A549 (cell line): Measurements from ENCODE around the gene UBASH3B. TPM values are rescaled to one million over a fixed set of nuclear protein-coding genes. Genes with fewer than 3 reads are reported as not detected.

Experiments
- ATAC-seq, 2 experiments: fragments of 200-7000 bp in 1 of 2; fragments of >200 bp in 1 of 2; cut with Nextera tagmentation in 1 of 2; cut with Tn5 transposase in 1 of 2; 3 replicates each; pipeline versions ENCODE4 v1.8.0 to v1.9.1; 2018 to 2020; ENCODE audit warnings: mild to moderate bottlenecking in 1 of 2, moderate library complexity in 1 of 2
- CTCF ChIA-PET: fragments of 300-600 bp; sonication (Branson Sonifier 250); formaldehyde crosslinking; extraction: SDS; loops from one replicate; lab custom pipeline; 2021; ENCODE audit warnings: antibody characterized with exemption, inconsistent platforms; lab: Yijun Ruan, JAX
- POLR2A ChIA-PET: fragments of 350-600 bp; formaldehyde crosslinking; extraction: SDS; loops from one replicate; lab custom pipeline; 2021; ENCODE audit warnings: antibody characterized with exemption, inconsistent platforms; lab: Yijun Ruan, JAX
- DNase-seq, 2 experiments: peaks; one replicate each; pipeline versions ENCODE4 v3.0.0 to v3.0.0-alpha.2; 2011 to 2016; ENCODE audit warnings: low read depth in 1 of 2, low spot score in 1 of 2
- FAIRE-seq: peaks from 2 replicates; lab custom pipeline; 2011; peaks lifted over from hg19 to GRCh38; lab: Jason Lieb, UNC
- H3K27ac ChIP-seq, 2 experiments: fragments of >200 bp; sonication (Bioruptor Twin); formaldehyde crosslinking; 3 replicates each; pipeline ENCODE4 v1.5.1; 2016 to 2017
- H3K4me1 ChIP-seq: fragments of >200 bp; sonication (Bioruptor Twin); formaldehyde crosslinking; 3 replicates; pipeline ENCODE4 v1.6.1; 2016
- H3K4me2 ChIP-seq: fragments of >200 bp; sonication (Bioruptor Twin); formaldehyde crosslinking; 3 replicates; pipeline ENCODE4 v1.6.1; 2016
- H3K4me3 ChIP-seq: fragments of >200 bp; sonication (Bioruptor Twin); formaldehyde crosslinking; 3 replicates; pipeline ENCODE4 v1.5.1; 2016
- H3K9me3 ChIP-seq: fragments of >200 bp; sonication (Bioruptor Twin); formaldehyde crosslinking; 3 replicates; pipeline ENCODE4 v1.6.1; 2016
- BHLHE40 ChIP-seq: IDR thresholded peaks from 2 replicates; pipeline ENCODE4 v1.6.1; 2012; ENCODE audit warnings: low read depth, low read length, inconsistent platforms
- CBX2 ChIP-seq: fragments of 200-600 bp; sonication (generic); IDR thresholded peaks from 2 replicates; pipeline ENCODE4 v1.6.1; 2016; ENCODE audit warnings: low read depth, mild to moderate bottlenecking, borderline replicate concordance
- CEBPB ChIP-seq, 2 experiments: fragments of >200 bp in 1 of 2; sonication (Bioruptor Twin) in 1 of 2; formaldehyde crosslinking in 1 of 2; IDR thresholded peaks; 2 replicates each; pipeline ENCODE4 v1.6.1; 2012 to 2016
- EP300 ChIP-seq, 2 experiments: fragments of >200 bp; sonication (Bioruptor Twin); formaldehyde crosslinking; IDR thresholded peaks; 2 replicates in 1 of 2; 3 replicates in 1 of 2; pipeline ENCODE4 v1.6.1; 2016 to 2017
- HDAC2 ChIP-seq: fragments of 200-600 bp; sonication (generic); IDR thresholded peaks from 2 replicates; pipeline ENCODE4 v1.6.1; 2016
- HEYL ChIP-seq: fragments of 250-450 bp; sonication (Bioruptor Pico); IDR thresholded peaks from 2 replicates; pipeline ENCODE4 v1.8.0; 2021; ENCODE audit warnings: mild to moderate bottlenecking, moderate library complexity
- HOXA7 ChIP-seq: fragments of 250-450 bp; sonication (Bioruptor Pico); IDR thresholded peaks from 2 replicates; pipeline ENCODE4 v1.5.0; 2020; ENCODE audit warnings: mild to moderate bottlenecking, moderate library complexity
- HOXB13 ChIP-seq: fragments of 250-450 bp; sonication (Bioruptor Pico); IDR thresholded peaks from 2 replicates; pipeline ENCODE4 v1.5.0; 2020; ENCODE audit warnings: low read depth, mild to moderate bottlenecking, moderate library complexity
- HOXB5 ChIP-seq: fragments of 250-450 bp; sonication (Bioruptor Pico); IDR thresholded peaks from 2 replicates; pipeline ENCODE4 v1.5.0; 2020; ENCODE audit warnings: mild to moderate bottlenecking, moderate library complexity
- KDM1A ChIP-seq: fragments of 200-600 bp; sonication (generic); IDR thresholded peaks from 2 replicates; pipeline ENCODE4 v1.6.1; 2016; ENCODE audit warnings: low read depth, mild to moderate bottlenecking
- KDM5A ChIP-seq: fragments of 200-600 bp; sonication (generic); IDR thresholded peaks from 2 replicates; pipeline ENCODE4 v1.6.1; 2016; ENCODE audit warnings: antibody characterized with exemption, mild to moderate bottlenecking
- MAZ ChIP-seq: fragments of 150-350 bp; IDR thresholded peaks from 2 replicates; pipeline ENCODE4 v1.6.1; 2014; ENCODE audit warnings: antibody characterized with exemption, low read depth, low read length, borderline replicate concordance
- POLR2A ChIP-seq: IDR thresholded peaks from 2 replicates; pipeline ENCODE4 v1.6.1; 2012; ENCODE audit warnings: mild to moderate bottlenecking, low read length
- POLR2AphosphoS2 ChIP-seq: conservative IDR thresholded peaks from 2 replicates; pipeline ENCODE4 v1.6.1; 2012; ENCODE audit warnings: low read length, improper control_type of control experiment, inconsistent platforms
- RAD21 ChIP-seq, 2 experiments: fragments of >200 bp in 1 of 2; sonication (Bioruptor Twin) in 1 of 2; formaldehyde crosslinking in 1 of 2; IDR thresholded peaks in 1 of 2; conservative IDR thresholded peaks in 1 of 2; 2 replicates in 1 of 2; 3 replicates in 1 of 2; pipeline ENCODE4 v1.6.1; 2012 to 2018; ENCODE audit warnings: inconsistent platforms in 1 of 2
- RARB ChIP-seq: fragments of 250-450 bp; sonication (Bioruptor Pico); IDR thresholded peaks from 2 replicates; pipeline ENCODE4 v1.8.0; 2021; ENCODE audit warnings: mild to moderate bottlenecking, moderate library complexity
- RCOR1 ChIP-seq: fragments of 150-350 bp; IDR thresholded peaks from 2 replicates; pipeline ENCODE4 v1.6.1; 2014; ENCODE audit warnings: antibody characterized with exemption, low read length, low read depth
- RFX5 ChIP-seq: fragments of 450-650 bp; IDR thresholded peaks from 2 replicates; pipeline ENCODE4 v1.7.1; 2014; ENCODE audit warnings: antibody characterized with exemption, mild to moderate bottlenecking, moderate library complexity
- SMC3 ChIP-seq: fragments of >200 bp; sonication (Bioruptor Twin); formaldehyde crosslinking; IDR thresholded peaks from 3 replicates; pipeline ENCODE4 v1.6.1; 2018; ENCODE audit warnings: inconsistent platforms
- TFCP2L1 ChIP-seq: fragments of 250-450 bp; sonication (Bioruptor Pico); IDR thresholded peaks from 2 replicates; pipeline ENCODE4 v1.5.0; 2021; ENCODE audit warnings: mild to moderate bottlenecking
- TP53 ChIP-seq: fragments of 250-450 bp; sonication (Bioruptor Pico); IDR thresholded peaks from 2 replicates; pipeline ENCODE4 v1.5.0; 2021; ENCODE audit warnings: mild to moderate bottlenecking, moderate library complexity
- ZNF302 ChIP-seq: fragments of 250-450 bp; sonication (Bioruptor Pico); IDR thresholded peaks from 2 replicates; pipeline ENCODE4 v1.9.0; 2021; ENCODE audit warnings: inconsistent platforms, mild to moderate bottlenecking, moderate library complexity
- WGBS: methylation state at CpG from one replicate; pipeline ENCODE4 v1.1.6; 2017; ENCODE audit errors: missing lambda C conversion rate; 5-methylcytosine and 5-hydroxymethylcytosine counted together
- polyA plus RNA-seq, 4 experiments: library from polyadenylated mRNA; depleted of rRNA in 3 of 4; stranded (reverse); fragments of >200 nt; fragmentation: RNase III in 1 of 4; extraction: RNeasy Plus Mini Kit Qiagen cat#74134 plus additional on column Dnase treatment in 1 of 4; gene quantifications; 2 replicates in 3 of 4; 3 replicates in 1 of 4; pipeline ENCODE4 v1.2.3, GENCODE V29; 2011 to 2017
- TF ChIP-seq, protein P1 (sequence below): fragments of 200-600 bp; sonication (generic); IDR thresholded peaks from 2 replicates; pipeline ENCODE4 v1.6.1; 2016; ENCODE audit warnings: antibody characterized with exemption, mild to moderate bottlenecking, moderate library complexity
- TF ChIP-seq, protein P2 (sequence below): fragments of >200 bp; sonication (Bioruptor Twin); formaldehyde crosslinking; IDR thresholded peaks from 3 replicates; pipeline ENCODE4 v1.6.1; 2016
- TF ChIP-seq, protein P3 (sequence below): fragments of 250-450 bp; sonication (Bioruptor Pico); IDR thresholded peaks from 2 replicates; pipeline ENCODE4 v1.5.0; 2021; ENCODE audit warnings: mild to moderate bottlenecking, moderate library complexity, borderline replicate concordance
- TF ChIP-seq, protein P4 (sequence below): fragments of 150-350 bp; IDR thresholded peaks from 2 replicates; pipeline ENCODE4 v1.6.1; 2014; ENCODE audit warnings: low read depth, mild to moderate bottlenecking, low read length
- TF ChIP-seq, protein P5 (sequence below): fragments of >200 bp; sonication (Bioruptor Twin); formaldehyde crosslinking; IDR thresholded peaks from 2 replicates; pipeline ENCODE4 v1.6.1; 2016

UBASH3B gene
- polyA plus RNA-seq, 2 of the 4 experiments (the other 2 are of a cell fraction), result 33.4 to 43.0 TPM

DNA sequence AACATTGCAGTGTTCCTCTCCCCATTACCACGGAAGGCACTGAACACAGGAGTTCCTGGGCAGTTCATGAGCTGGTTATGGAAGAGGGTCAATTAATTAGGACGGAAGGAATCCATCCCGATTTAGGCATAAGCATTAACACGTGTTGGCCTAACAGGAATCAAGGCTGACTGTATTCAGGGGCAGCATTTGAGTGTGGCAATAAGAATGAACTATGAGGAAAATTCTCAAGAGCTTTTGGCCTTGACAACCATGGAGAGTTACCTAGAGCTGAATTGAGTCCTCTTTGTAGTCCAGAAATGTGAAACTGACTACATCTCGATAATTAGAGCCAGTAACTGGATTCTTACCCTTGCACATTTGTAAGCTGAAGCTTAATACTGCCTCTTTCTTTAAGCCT is 100.4 kb downstream of the UBASH3B start:
- Histone ChIP-seq H3K4me1 (peaks cover 17% of the 10 kb centered on the region; the same call in 1 of the 3 replicates), H3K9me3 (no peaks in the 10 kb centered on the region), H3K4me3 (no peak overlapping the region), H3K27ac (no peak overlapping the region), H3K4me2 (no peak overlapping the region)
- FAIRE-seq (no peak), ATAC-seq (no peak), DNase-seq (no peak)
- POLR2A ChIA-PET, result no interaction called here
- CTCF ChIA-PET, result interaction anchor here (1.0 to 3.6 kb wide), 11 partner anchors 10 to 176 kb away, joined by 3 to 16 read pairs (median 6); no protein-coding TSS in a partner anchor
- TF ChIP-seq KDM5A, result no peak
- TF ChIP-seq POLR2AphosphoS2, result no peak
- TF ChIP-seq, protein P1, sequence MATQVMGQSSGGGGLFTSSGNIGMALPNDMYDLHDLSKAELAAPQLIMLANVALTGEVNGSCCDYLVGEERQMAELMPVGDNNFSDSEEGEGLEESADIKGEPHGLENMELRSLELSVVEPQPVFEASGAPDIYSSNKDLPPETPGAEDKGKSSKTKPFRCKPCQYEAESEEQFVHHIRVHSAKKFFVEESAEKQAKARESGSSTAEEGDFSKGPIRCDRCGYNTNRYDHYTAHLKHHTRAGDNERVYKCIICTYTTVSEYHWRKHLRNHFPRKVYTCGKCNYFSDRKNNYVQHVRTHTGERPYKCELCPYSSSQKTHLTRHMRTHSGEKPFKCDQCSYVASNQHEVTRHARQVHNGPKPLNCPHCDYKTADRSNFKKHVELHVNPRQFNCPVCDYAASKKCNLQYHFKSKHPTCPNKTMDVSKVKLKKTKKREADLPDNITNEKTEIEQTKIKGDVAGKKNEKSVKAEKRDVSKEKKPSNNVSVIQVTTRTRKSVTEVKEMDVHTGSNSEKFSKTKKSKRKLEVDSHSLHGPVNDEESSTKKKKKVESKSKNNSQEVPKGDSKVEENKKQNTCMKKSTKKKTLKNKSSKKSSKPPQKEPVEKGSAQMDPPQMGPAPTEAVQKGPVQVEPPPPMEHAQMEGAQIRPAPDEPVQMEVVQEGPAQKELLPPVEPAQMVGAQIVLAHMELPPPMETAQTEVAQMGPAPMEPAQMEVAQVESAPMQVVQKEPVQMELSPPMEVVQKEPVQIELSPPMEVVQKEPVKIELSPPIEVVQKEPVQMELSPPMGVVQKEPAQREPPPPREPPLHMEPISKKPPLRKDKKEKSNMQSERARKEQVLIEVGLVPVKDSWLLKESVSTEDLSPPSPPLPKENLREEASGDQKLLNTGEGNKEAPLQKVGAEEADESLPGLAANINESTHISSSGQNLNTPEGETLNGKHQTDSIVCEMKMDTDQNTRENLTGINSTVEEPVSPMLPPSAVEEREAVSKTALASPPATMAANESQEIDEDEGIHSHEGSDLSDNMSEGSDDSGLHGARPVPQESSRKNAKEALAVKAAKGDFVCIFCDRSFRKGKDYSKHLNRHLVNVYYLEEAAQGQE, result no peak
- no peak for TF ChIP-seq CEBPB (IDR thresholded peaks at IDR 0.05)
- TF ChIP-seq ZNF302 (CRISPR knock-in tag), result no peak
- no peak for TF ChIP-seq HOXA7 (CRISPR knock-in tag)
- TF ChIP-seq EP300 (IDR thresholded peaks at IDR 0.05), result no peak
- TF ChIP-seq, protein P2, sequence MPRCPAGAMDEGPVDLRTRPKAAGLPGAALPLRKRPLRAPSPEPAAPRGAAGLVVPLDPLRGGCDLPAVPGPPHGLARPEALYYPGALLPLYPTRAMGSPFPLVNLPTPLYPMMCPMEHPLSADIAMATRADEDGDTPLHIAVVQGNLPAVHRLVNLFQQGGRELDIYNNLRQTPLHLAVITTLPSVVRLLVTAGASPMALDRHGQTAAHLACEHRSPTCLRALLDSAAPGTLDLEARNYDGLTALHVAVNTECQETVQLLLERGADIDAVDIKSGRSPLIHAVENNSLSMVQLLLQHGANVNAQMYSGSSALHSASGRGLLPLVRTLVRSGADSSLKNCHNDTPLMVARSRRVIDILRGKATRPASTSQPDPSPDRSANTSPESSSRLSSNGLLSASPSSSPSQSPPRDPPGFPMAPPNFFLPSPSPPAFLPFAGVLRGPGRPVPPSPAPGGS, result no peak
- no peak for TF ChIP-seq RCOR1
- TF ChIP-seq, protein P3, sequence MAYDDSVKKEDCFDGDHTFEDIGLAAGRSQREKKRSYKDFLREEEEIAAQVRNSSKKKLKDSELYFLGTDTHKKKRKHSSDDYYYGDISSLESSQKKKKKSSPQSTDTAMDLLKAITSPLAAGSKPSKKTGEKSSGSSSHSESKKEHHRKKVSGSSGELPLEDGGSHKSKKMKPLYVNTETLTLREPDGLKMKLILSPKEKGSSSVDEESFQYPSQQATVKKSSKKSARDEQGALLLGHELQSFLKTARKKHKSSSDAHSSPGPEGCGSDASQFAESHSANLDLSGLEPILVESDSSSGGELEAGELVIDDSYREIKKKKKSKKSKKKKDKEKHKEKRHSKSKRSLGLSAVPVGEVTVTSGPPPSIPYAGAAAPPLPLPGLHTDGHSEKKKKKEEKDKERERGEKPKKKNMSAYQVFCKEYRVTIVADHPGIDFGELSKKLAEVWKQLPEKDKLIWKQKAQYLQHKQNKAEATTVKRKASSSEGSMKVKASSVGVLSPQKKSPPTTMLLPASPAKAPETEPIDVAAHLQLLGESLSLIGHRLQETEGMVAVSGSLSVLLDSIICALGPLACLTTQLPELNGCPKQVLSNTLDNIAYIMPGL (CRISPR knock-in tag), result no peak
- TF ChIP-seq RFX5, result no peak
- TF ChIP-seq, protein P4, sequence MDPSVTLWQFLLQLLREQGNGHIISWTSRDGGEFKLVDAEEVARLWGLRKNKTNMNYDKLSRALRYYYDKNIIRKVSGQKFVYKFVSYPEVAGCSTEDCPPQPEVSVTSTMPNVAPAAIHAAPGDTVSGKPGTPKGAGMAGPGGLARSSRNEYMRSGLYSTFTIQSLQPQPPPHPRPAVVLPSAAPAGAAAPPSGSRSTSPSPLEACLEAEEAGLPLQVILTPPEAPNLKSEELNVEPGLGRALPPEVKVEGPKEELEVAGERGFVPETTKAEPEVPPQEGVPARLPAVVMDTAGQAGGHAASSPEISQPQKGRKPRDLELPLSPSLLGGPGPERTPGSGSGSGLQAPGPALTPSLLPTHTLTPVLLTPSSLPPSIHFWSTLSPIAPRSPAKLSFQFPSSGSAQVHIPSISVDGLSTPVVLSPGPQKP, result no peak
- no peak for TF ChIP-seq RAD21 (conservative IDR thresholded peaks at IDR 0.05 in 1 of 2, IDR thresholded peaks at IDR 0.05 in 1 of 2)
- TF ChIP-seq SMC3, result no peak
- TF ChIP-seq TFCP2L1 (CRISPR knock-in tag), result no peak
- TF ChIP-seq BHLHE40, result no peak
- TF ChIP-seq POLR2A, result no peak
- no peak for TF ChIP-seq MAZ
- TF ChIP-seq RARB, result no peak
- WGBS, result 95% methylated on average over 5 of the region's 5 CpGs

DNA sequence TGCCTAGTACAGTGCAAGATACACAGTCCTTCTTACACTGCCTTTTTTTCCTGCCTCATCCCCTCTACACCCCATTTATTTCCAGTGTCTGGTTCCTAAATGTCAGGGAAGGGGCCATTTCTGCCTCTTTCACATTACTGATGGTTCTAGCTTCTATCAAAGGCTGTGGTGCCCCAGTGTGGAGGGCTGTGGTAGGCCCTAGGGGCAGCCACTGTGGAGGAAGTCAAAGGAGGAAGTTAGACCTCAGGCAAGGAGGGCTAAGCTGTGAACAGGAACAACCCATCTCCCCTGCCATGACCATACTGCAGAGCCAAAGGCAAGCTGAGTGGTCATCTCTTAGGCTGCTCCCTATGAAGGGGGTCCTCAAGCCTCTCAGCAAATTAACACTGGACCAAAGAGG is 100.9 kb downstream of the UBASH3B start:
- Histone ChIP-seq H3K27ac (peak overlapping the region in 1 of 2 experiments; percentile 24; a peak in 1 of 6 replicates), H3K4me2 (no peak overlapping the region), H3K9me3 (no peaks in the 10 kb centered on the region), H3K4me1 (peaks cover 13% of the 10 kb centered on the region; the same call in 1 of the 3 replicates), H3K4me3 (no peak overlapping the region)
- POLR2A ChIA-PET, result no interaction called here
- peak in 1 of 2 experiments; percentile 40; a peak in 2 of 6 replicates for ATAC-seq
- FAIRE-seq, result no peak
- no peak for DNase-seq
- CTCF ChIA-PET, result interaction anchor here (1.4 to 3.6 kb wide), 7 partner anchors 11 to 176 kb away, joined by 4 to 16 read pairs (median 10); no protein-coding TSS in a partner anchor
- TF ChIP-seq HOXB5 (CRISPR knock-in tag) (no peak), RARB (no peak), TP53 (CRISPR knock-in tag) (no peak), HOXB13 (CRISPR knock-in tag) (no peak), HOXA7 (CRISPR knock-in tag) (no peak), EP300 (IDR thresholded peaks at IDR 0.05) (no peak), HEYL (CRISPR knock-in tag) (no peak), KDM1A (no peak), CBX2 (no peak), POLR2AphosphoS2 (no peak), HDAC2 (no peak)
- TF ChIP-seq, protein P3 (CRISPR knock-in tag), result no peak
- TF ChIP-seq, protein P5, sequence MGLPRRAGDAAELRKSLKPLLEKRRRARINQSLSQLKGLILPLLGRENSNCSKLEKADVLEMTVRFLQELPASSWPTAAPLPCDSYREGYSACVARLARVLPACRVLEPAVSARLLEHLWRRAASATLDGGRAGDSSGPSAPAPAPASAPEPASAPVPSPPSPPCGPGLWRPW, result no peak
